Common myeloid progenitor, CD34-positive (primary cell): ENCODE results near the gene SLC5A12. TPM values are rescaled to one million over a fixed set of nuclear protein-coding genes. Genes with fewer than 3 reads are reported as not detected.

ENCODE experiments used
- CTCF ChIA-PET: fragments of 350-600 bp; sonication (Branson Sonifier 250); formaldehyde crosslinking; loops from one replicate; lab custom pipeline; 2021; ENCODE audit warnings: antibody characterized with exemption; lab: Charles Lee
- POLR2A ChIA-PET: fragments of 350-600 bp; sonication (Branson Sonifier 250); formaldehyde crosslinking; loops from one replicate; lab custom pipeline; 2021; ENCODE audit warnings: antibody characterized with exemption; lab: Charles Lee
- DNase-seq, 3 donors: peaks; one replicate each; pipeline versions ENCODE4 v3.0.0 to v3.0.0-alpha.2; 2013
- H3K27ac ChIP-seq, 2 experiments: 1 replicate in 1 of 2; 2 replicates in 1 of 2; pipeline ENCODE4 v1.7.0; 2013; ENCODE audit warnings: inconsistent platforms in 2 of 2, low read length in 2 of 2, mild to moderate bottlenecking in 2 of 2, low read depth in 1 of 2, moderate library complexity in 1 of 2; ENCODE audit not compliant: severe bottlenecking in 2 of 2, insufficient read depth in 1 of 2, poor library complexity in 1 of 2
- H3K27me3 ChIP-seq, 5 experiments: replicated peaks in 2 of 5; 1 replicate in 3 of 5; 2 replicates in 2 of 5; pipeline versions ENCODE4 v1.6.1 to v1.7.0; 2013; ENCODE audit warnings: low read length in 4 of 5, mild to moderate bottlenecking in 2 of 5, moderate library complexity in 2 of 5, inconsistent platforms in 1 of 5; ENCODE audit not compliant: insufficient read depth in 5 of 5, control insufficient read depth in 4 of 5
- H3K36me3 ChIP-seq, 4 experiments: 1 replicate in 2 of 4; 2 replicates in 2 of 4; pipeline versions ENCODE4 v1.6.1 to v1.7.0; 2013; ENCODE audit warnings: low read length in 3 of 4, control low read depth in 1 of 4, mild to moderate bottlenecking in 1 of 4; ENCODE audit not compliant: control insufficient read depth in 4 of 4, insufficient read depth in 4 of 4
- H3K4me1 ChIP-seq, 4 experiments: 1 replicate in 3 of 4; 2 replicates in 1 of 4; pipeline versions ENCODE4 v1.6.1 to v1.7.1; 2013; ENCODE audit warnings: low read length in 3 of 4, mild to moderate bottlenecking in 3 of 4, control low read depth in 1 of 4, inconsistent platforms in 1 of 4, moderate library complexity in 1 of 4; ENCODE audit not compliant: control insufficient read depth in 4 of 4, insufficient read depth in 4 of 4; ENCODE audit errors: control extremely low read depth in 1 of 4
- H3K4me3 ChIP-seq, 7 experiments: 1 replicate in 4 of 7; 2 replicates in 3 of 7; pipeline versions ENCODE4 v1.5.1 to v1.7.0; 2013; ENCODE audit warnings: mild to moderate bottlenecking in 7 of 7, low read length in 6 of 7, moderate library complexity in 6 of 7, inconsistent platforms in 2 of 7, low read depth in 2 of 7, control low read depth in 1 of 7; ENCODE audit not compliant: insufficient read depth in 4 of 7, control insufficient read depth in 1 of 7; ENCODE audit errors: extremely low read depth in 1 of 7
- H3K9me3 ChIP-seq, 5 experiments: 1 replicate in 4 of 5; 2 replicates in 1 of 5; pipeline versions ENCODE4 v1.6.1 to v1.7.1; 2013; ENCODE audit warnings: low read length in 4 of 5, mild to moderate bottlenecking in 2 of 5, inconsistent platforms in 1 of 5, low read depth in 1 of 5, moderate library complexity in 1 of 5; ENCODE audit not compliant: control insufficient read depth in 4 of 5, insufficient read depth in 2 of 5; ENCODE audit errors: control extremely low read depth in 1 of 5
- WGBS: methylation state at CpG from one replicate; pipeline ENCODE4 v1.1.5; 2013; ENCODE audit not compliant: insufficient coverage; 5-methylcytosine and 5-hydroxymethylcytosine counted together
- polyA plus RNA-seq: library from polyadenylated mRNA; unstranded; fragments of 120-200 nt; gene quantifications from one replicate; pipeline ENCODE4 v1.2.1, GENCODE V29; 2013

SLC5A12 gene
- not detected for polyA plus RNA-seq

- no peak within 1 kb of the TSS for H3K27ac ChIP-seq
- no peaks in the 10 kb centered on the region for H3K36me3 ChIP-seq
- no peaks in the 10 kb centered on the region for H3K4me1 ChIP-seq
- no peak within 1 kb of the TSS for H3K4me3 ChIP-seq
- H3K9me3 ChIP-seq, result no peaks in the 10 kb centered on the region
- ChIA-PET POLR2A (no interaction called here), CTCF (no interaction called here)
- H3K27me3 ChIP-seq, result no peaks in the 10 kb centered on the region
- DNase-seq, result no peak
- no CpG with 5 or more reads among the region's 3 CpGs for WGBS
Observed at GRCh38 chr11:26721948-26722475, at the start of gene SLC5A12. Gene SLC5A12 (minus strand): TSS chr11:26722060. CDS start chr11:26721714, 346 bp downstream.

GRCh38 chr11:26769027-26769426 lies 47.2 kb upstream of the SLC5A12 start:
- Histone ChIP-seq H3K4me3 (no peak overlapping the region), H3K36me3 (no peaks in the 10 kb centered on the region), H3K9me3 (no peaks in the 10 kb centered on the region), H3K27ac (no peak overlapping the region), H3K27me3 (no peaks in the 10 kb centered on the region), H3K4me1 (no peaks in the 10 kb centered on the region)
- ChIA-PET POLR2A (no interaction called here), CTCF (no interaction called here)
- no peak for DNase-seq

GRCh38 chr11:26767060-26767459 lies 45.2 kb upstream of the SLC5A12 start:
- WGBS, result 100% methylated on average over 1 of the region's 2 CpGs
- Histone ChIP-seq H3K27ac (no peak overlapping the region), H3K4me1 (no peaks in the 10 kb centered on the region), H3K4me3 (no peak overlapping the region), H3K36me3 (no peaks in the 10 kb centered on the region), H3K27me3 (no peaks in the 10 kb centered on the region), H3K9me3 (no peaks in the 10 kb centered on the region)
- POLR2A ChIA-PET, result interaction anchor here (0.6 kb wide), 1 partner anchor 577 kb away, joined by 3 read pairs; no protein-coding TSS in a partner anchor
- no peak for DNase-seq
- CTCF ChIA-PET, result no interaction called here

- Histone ChIP-seq H3K4me3 (no peak overlapping the region), H3K27ac (no peak overlapping the region), H3K36me3 (no peaks in the 10 kb centered on the region), H3K27me3 (no peaks in the 10 kb centered on the region), H3K4me1 (no peaks in the 10 kb centered on the region), H3K9me3 (no peaks in the 10 kb centered on the region)
- ChIA-PET POLR2A (no interaction called here), CTCF (no interaction called here)
- DNase-seq, result no peak
- 100% methylated on average over 3 of the region's 3 CpGs for WGBS
Observed at GRCh38 chr11:26765323-26765722, 43.5 kb upstream of the SLC5A12 start.

GRCh38 chr11:26764825-26765224 lies 43.0 kb upstream of the SLC5A12 start:
- Histone ChIP-seq H3K4me3 (no peak overlapping the region), H3K9me3 (no peaks in the 10 kb centered on the region), H3K27me3 (no peaks in the 10 kb centered on the region), H3K4me1 (no peaks in the 10 kb centered on the region), H3K27ac (no peak overlapping the region), H3K36me3 (no peaks in the 10 kb centered on the region)
- 87% methylated on average over 3 of the region's 3 CpGs for WGBS
- no peak for DNase-seq
- ChIA-PET POLR2A (no interaction called here), CTCF (no interaction called here)

- no peak overlapping the region for H3K4me3 ChIP-seq
- CTCF ChIA-PET, result no interaction called here
Observed at GRCh38 chr11:26764315-26764714, 42.5 kb upstream of the SLC5A12 start.

GRCh38 chr11:26762089-26762488 lies 40.2 kb upstream of the SLC5A12 start:
- H3K4me1 ChIP-seq, result no peaks in the 10 kb centered on the region
- POLR2A ChIA-PET, result no interaction called here
- CTCF ChIA-PET, result no interaction called here
- peaks cover 0 to 1% (median 0%) of the 10 kb centered on the region in 5 experiments for H3K27me3 ChIP-seq
- H3K9me3 ChIP-seq, result no peaks in the 10 kb centered on the region
- DNase-seq, result no peak
- H3K4me3 ChIP-seq, result no peak overlapping the region
- H3K27ac ChIP-seq, result no peak overlapping the region
- WGBS, result 97% methylated on average over 5 of the region's 5 CpGs
- H3K36me3 ChIP-seq, result no peaks in the 10 kb centered on the region

More at GRCh38 chr11:26764315-26764714, 42.5 kb upstream of the SLC5A12 start:
- H3K27ac ChIP-seq, result no peak overlapping the region
- POLR2A ChIA-PET, result no interaction called here
- H3K36me3 ChIP-seq, result no peaks in the 10 kb centered on the region
- H3K9me3 ChIP-seq, result no peaks in the 10 kb centered on the region
- no peaks in the 10 kb centered on the region for H3K4me1 ChIP-seq
- no peak for DNase-seq
- WGBS, result 95% methylated on average over 5 of the region's 5 CpGs
- peaks cover 0 to 1% (median 0%) of the 10 kb centered on the region in 5 experiments for H3K27me3 ChIP-seq
